DND-41 (cell line): ENCODE data around the gene TMEM117.

Source experiments
- CTCF ChIP-seq: IDR thresholded peaks from 2 replicates; pipeline ENCODE4 v1.5.1; 2012; ENCODE audit warnings: borderline replicate concordance, low read length, moderate library complexity, mild to moderate bottlenecking; ENCODE audit not compliant: poor library complexity, severe bottlenecking; ENCODE audit errors: extremely low read depth
- EZH2 ChIP-seq: IDR thresholded peaks from 3 replicates; pipeline ENCODE4 v1.6.1; 2012; ENCODE audit warnings: borderline replicate concordance, low read depth, mild to moderate bottlenecking, moderate library complexity, low read length, inconsistent platforms; ENCODE audit not compliant: severe bottlenecking

- TF ChIP-seq CTCF = no peak
- no peak for TF ChIP-seq EZH2
These were observed 252.8 kb downstream of the TMEM117 start for GRCh38 chr12:44088647-44089046.
